Activated naive CD4-positive, alpha-beta T cell treated with anti-CD3 and anti-CD28 coated beads, Interleukin-2, amount 50 U/mL, for 72 hours (primary cell): Measurements from ENCODE around the gene FATE1. TPM values are rescaled to one million over a fixed set of nuclear protein-coding genes. Genes with fewer than 3 reads are reported as not detected.

Source experiments
- ATAC-seq, 2 donors: fragments of 150-1000 bp; cut with Tn5 transposase; 2 replicates each; pipeline ENCODE4 v1.10.0; 2021; ENCODE audit warnings: mild to moderate bottlenecking in 2 of 2, moderate library complexity in 2 of 2
- DNase-seq, 2 donors: peaks; one replicate each; pipeline ENCODE4 v3.0.0; 2021 to 2022; ENCODE audit warnings: low spot score in 2 of 2
- H3K27ac Mint-ChIP-seq, 2 donors: one replicate each; pipeline ENCODE4 v1.8.0; 2022; ENCODE audit warnings: mild to moderate bottlenecking in 2 of 2, mixed read lengths in 2 of 2
- H3K36me3 Mint-ChIP-seq, 2 donors: one replicate each; pipeline ENCODE4 v1.8.0; 2022; ENCODE audit warnings: mixed read lengths in 2 of 2
- H3K9me3 Mint-ChIP-seq, 2 donors: one replicate each; pipeline ENCODE4 v1.8.0; 2022; ENCODE audit warnings: mixed read lengths in 2 of 2
- total RNA-seq, 2 donors: library from RNA; stranded (reverse); gene quantifications; one replicate each; pipeline ENCODE4 v1.2.3, GENCODE V29; 2022

The FATE1 gene
- total RNA-seq, 2 donors from 2014 or later = not detected

GRCh38 chrX:151726751-151727150 is 10.9 kb downstream of the FATE1 start:
- no peaks in the 10 kb centered on the region for H3K9me3 Mint-ChIP-seq
- no peak overlapping the region for H3K27ac Mint-ChIP-seq
- no peaks in the 10 kb centered on the region for H3K36me3 Mint-ChIP-seq
- ATAC-seq (no peak), DNase-seq (no peak)

DNA sequence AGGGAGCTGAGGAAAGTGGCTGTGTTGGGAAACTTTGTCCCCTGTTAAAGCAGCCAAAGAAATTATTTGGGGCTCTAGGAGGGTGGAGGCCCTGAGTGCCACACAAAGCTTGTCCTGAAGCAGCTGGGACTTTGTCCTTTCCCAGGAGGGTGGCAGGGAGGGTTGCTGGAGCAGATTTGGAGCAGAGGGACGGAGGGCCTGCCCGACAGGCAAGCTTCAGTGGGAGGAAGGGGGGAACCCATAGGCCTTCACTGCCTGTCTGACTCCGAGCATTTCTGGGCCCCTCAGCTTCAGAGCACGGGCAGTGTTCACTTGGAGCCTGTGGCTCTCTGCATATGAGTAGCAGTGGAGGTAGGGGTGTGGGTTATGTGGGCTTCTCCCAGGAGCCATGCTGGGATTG is 11.5 kb downstream of the FATE1 start:
- Mint-ChIP-seq H3K27ac (no peak overlapping the region), H3K9me3 (no peaks in the 10 kb centered on the region), H3K36me3 (no peaks in the 10 kb centered on the region)
- DNase-seq (no peak), ATAC-seq (no peak)

DNA sequence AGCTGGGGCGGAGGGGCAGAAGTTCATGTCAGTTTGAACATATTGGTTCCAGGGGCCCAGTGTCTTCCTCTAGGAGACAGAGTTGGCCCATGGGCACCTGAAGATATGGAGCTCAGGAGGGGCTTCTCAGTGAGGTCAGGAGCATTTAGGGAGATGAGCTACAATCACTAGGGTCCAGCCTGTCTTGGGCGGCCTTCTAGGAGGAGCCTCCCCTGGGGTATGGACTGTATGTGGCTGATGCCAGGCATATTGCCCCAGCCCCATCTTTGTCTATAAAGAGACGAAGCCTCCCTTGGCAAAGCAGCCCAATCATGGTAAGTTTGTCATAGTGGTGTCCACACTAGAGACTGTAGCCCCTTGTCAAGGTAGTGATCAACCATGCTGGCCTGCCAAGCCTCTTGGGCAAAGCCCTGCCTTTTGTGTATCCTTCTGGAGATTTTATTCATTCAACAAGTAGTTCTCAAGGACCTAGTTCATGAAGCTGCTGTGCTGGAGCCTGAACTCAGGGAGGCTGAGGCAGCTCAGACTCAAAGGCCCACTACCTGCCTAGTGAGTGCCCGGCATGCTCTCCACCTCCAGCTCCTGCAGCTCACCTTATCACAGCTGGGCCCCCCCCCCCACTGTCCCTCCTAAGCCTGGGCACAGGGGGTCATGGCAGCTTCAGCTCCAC is 13.4 kb downstream of the FATE1 start:
- Mint-ChIP-seq H3K36me3 (no peaks in the 10 kb centered on the region), H3K27ac (no peak overlapping the region), H3K9me3 (no peaks in the 10 kb centered on the region)
- no peak for ATAC-seq
- no peak for DNase-seq

DNA sequence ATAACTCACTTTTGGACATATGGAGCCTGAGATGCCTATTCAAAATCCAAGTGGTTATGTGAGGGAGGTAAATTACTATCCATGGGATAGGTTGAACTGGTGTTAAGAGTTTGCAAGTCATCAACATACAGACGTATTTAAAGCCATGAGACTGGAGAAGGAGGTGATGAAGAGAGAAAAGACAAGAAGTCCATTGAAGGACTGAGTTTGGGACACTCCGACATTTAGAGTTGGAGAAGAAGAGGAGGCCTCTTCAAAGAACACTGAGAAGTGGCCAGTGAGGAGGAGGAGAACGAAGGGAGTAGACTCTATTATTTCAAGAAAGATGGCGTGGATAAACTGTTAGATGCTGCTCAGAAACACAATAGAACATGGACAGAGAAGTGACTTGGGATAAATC is 18.6 kb downstream of the FATE1 start, which contains the start of gene CNGA2:
Gene CNGA2 (plus strand): TSS at position 301 of the 400 bp plus-strand sequence. CDS start 3,738 bp downstream, outside the sequence.
- DNase-seq = no peak
- no peaks in the 10 kb centered on the region for H3K9me3 Mint-ChIP-seq
- no peak for ATAC-seq

DNA sequence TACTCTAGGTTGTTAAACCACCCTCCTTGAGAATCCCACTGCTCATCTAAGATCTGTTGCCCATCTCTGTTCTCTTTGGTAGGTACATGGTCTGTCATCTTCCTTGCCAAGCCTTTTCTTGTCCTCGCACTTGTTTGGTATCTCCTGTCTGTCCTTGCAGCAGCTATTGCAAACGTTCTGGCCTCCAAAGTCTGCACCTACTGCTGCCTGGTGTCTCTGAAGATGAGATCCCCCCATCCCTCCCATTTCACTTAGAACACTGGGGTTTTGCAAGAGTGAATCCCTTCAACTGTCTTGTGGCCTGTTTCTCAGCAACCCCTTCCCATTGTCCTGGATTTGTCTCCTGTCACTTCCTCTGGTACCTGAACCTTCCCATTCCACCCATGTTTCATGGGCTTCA is 19.4 kb downstream of the FATE1 start:
- ATAC-seq (no peak), DNase-seq (no peak)
- no peaks in the 10 kb centered on the region for H3K36me3 Mint-ChIP-seq
- no peak overlapping the region for H3K27ac Mint-ChIP-seq
- H3K9me3 Mint-ChIP-seq = no peaks in the 10 kb centered on the region

More for the DNA sequence above, 18.6 kb downstream of the FATE1 start, which contains the start of gene CNGA2:
- Mint-ChIP-seq H3K27ac (no peak within 1 kb of the TSS), H3K36me3 (no peaks in the 10 kb centered on the region)

GRCh38 chrX:151736685-151737084 is 20.9 kb downstream of the FATE1 start:
- Mint-ChIP-seq H3K27ac (peak overlapping the region in 1 of 2 donors; percentile 52), H3K9me3 (no peaks in the 10 kb centered on the region), H3K36me3 (no peaks in the 10 kb centered on the region)
- no peak for ATAC-seq
- DNase-seq = no peak

DNA sequence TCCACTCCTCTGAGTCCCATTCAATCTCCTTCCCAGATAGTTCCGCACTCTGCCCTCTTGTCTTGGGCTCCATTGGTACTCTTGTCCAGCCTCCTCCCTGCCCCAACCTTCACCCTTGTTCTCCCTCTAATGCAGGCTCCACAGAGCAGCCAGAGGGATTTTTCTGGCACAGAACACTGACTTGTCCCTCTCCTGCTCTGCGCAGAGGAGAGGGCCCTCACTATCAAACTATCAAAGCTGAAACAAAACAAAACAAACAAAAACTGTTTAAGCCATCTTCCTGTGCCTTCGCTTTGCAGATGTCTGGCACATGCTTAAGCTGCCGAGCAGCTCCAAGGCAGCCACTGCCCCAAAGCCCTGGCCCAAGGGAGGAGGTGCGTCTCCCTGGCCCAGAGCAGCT is 21.7 kb downstream of the FATE1 start:
- H3K9me3 Mint-ChIP-seq = no peaks in the 10 kb centered on the region
- H3K27ac Mint-ChIP-seq = peak overlapping the region in 1 of 2 donors; percentile 60
- ATAC-seq (no peak), DNase-seq (no peak)
- no peaks in the 10 kb centered on the region for H3K36me3 Mint-ChIP-seq

DNA sequence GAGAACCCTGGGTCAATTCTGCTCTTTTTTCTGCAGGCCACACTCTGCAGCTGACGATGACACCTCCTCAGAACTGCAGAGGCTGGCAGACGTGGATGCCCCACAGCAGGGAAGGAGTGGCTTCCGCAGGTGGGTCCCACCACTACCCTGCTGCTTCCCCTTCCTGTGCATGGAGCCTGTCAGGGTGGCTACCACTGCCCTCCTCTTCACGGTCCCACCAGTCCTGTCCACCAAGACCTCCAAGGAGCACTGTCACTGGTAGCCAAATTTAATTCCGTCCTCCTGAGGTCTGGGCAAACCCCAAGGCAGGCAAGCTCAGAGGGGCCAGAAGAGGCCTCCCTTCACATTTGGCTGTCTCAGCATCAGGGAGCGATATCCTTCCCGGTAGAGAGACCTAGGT is 22.9 kb downstream of the FATE1 start:
- Mint-ChIP-seq H3K36me3 (no peaks in the 10 kb centered on the region), H3K27ac (no peak overlapping the region), H3K9me3 (no peaks in the 10 kb centered on the region)
- DNase-seq (no peak), ATAC-seq (no peak)

- H3K36me3 Mint-ChIP-seq = no peaks in the 10 kb centered on the region
- H3K9me3 Mint-ChIP-seq = no peaks in the 10 kb centered on the region
- ATAC-seq (no peak), DNase-seq (no peak)
- no peak overlapping the region for H3K27ac Mint-ChIP-seq
These were observed 25.8 kb downstream of the FATE1 start for GRCh38 chrX:151741606-151742005.

DNA sequence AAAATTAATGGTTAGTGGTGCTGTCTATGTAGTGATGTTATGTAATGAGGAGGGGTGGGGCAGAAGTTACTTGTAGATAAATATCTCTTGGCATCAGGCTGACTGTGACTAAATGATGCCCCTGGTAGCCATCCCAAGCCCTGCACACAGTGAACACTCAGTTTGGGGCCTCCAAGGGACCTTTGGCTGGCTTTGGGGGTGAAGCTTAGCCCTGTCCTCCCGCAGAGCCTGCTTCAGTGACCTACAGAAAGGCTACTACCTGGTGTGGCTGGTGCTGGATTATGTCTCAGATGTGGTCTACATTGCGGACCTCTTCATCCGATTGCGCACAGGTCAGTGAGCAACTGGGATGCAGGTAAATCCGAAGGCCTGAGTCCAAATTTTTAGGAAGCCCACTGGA is 26.5 kb downstream of the FATE1 start:
- Mint-ChIP-seq H3K27ac (no peak overlapping the region), H3K9me3 (no peaks in the 10 kb centered on the region), H3K36me3 (no peaks in the 10 kb centered on the region)
- DNase-seq = no peak
- ATAC-seq = no peak

DNA sequence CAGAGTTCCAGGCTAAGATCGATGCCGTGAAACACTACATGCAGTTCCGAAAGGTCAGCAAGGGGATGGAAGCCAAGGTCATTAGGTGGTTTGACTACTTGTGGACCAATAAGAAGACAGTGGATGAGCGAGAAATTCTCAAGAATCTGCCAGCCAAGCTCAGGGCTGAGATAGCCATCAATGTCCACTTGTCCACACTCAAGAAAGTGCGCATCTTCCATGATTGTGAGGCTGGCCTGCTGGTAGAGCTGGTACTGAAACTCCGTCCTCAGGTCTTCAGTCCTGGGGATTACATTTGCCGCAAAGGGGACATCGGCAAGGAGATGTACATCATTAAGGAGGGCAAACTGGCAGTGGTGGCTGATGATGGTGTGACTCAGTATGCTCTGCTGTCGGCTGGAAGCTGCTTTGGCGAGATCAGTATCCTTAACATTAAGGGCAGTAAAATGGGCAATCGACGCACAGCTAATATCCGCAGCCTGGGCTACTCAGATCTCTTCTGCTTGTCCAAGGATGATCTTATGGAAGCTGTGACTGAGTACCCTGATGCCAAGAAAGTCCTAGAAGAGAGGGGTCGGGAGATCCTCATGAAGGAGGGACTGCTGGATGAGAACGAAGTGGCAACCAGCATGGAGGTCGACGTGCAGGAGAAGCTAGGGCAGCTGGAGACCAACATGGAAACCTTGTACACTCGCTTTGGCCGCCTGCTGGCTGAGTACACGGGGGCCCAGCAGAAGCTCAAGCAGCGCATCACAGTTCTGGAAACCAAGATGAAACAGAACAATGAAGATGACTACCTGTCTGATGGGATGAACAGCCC is 28.0 kb downstream of the FATE1 start:
- ATAC-seq (no peak), DNase-seq (no peak)
- no peak overlapping the region for H3K27ac Mint-ChIP-seq
- no peaks in the 10 kb centered on the region for H3K36me3 Mint-ChIP-seq
- no peaks in the 10 kb centered on the region for H3K9me3 Mint-ChIP-seq

DNA sequence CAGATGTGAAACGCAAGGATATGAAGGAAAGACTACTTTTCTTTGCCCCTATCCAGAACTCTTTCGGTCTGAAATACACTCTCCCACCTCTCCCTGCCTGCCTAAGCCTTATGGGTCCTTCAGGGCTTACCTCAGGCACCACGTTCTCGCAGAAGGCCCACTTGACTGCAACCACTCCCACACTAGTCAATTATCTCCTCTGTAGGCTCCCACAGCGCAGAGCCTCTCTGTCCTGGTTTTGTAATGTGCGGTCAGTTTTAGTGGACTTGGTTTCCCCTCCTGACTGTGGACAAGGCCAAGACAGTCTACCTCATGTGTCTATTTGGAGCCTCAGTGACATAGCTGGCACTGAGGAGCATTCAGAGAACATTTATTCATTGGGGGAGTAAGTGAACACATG is 29.8 kb downstream of the FATE1 start:
- H3K27ac Mint-ChIP-seq = no peak overlapping the region
- H3K36me3 Mint-ChIP-seq = no peaks in the 10 kb centered on the region
- DNase-seq (no peak), ATAC-seq (no peak)
- no peaks in the 10 kb centered on the region for H3K9me3 Mint-ChIP-seq

DNA sequence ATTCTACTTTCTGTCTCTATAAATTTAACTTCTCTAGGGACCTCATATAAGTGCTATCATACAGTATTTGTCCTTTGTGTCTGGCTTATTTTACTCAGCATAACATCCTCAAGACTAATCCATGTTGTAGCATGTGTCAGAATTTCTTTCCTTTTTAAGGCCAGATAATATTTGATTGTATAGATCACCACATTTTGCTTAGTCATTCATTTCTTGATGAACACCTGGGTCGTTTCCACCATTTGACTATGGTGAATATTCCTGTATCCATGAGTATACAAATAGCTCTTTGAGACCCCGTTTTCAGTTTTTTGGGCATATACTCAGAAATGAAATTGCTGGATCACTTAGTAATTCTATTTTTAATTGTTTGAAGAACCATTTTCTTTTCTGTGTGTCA is 30.7 kb downstream of the FATE1 start:
- Mint-ChIP-seq H3K36me3 (no peaks in the 10 kb centered on the region), H3K27ac (no peak overlapping the region), H3K9me3 (no peaks in the 10 kb centered on the region)
- DNase-seq (no peak), ATAC-seq (no peak)

- Mint-ChIP-seq H3K36me3 (no peaks in the 10 kb centered on the region), H3K9me3 (no peaks in the 10 kb centered on the region), H3K27ac (no peak overlapping the region)
- ATAC-seq (no peak), DNase-seq (no peak)
These were observed 34.7 kb downstream of the FATE1 start for GRCh38 chrX:151750511-151750910.

- DNase-seq (no peak), ATAC-seq (no peak)
- no peaks in the 10 kb centered on the region for H3K36me3 Mint-ChIP-seq
- no peak overlapping the region for H3K27ac Mint-ChIP-seq
- H3K9me3 Mint-ChIP-seq = no peaks in the 10 kb centered on the region
These were observed 37.0 kb downstream of the FATE1 start for GRCh38 chrX:151752847-151753246.

GRCh38 chrX:151753313-151754046 is 37.6 kb downstream of the FATE1 start:
- Mint-ChIP-seq H3K27ac (no peak overlapping the region), H3K36me3 (no peaks in the 10 kb centered on the region), H3K9me3 (no peaks in the 10 kb centered on the region)
- DNase-seq (peak in 1 of 2 donors; percentile 23), ATAC-seq (peak; percentile 26 to 69)

DNA sequence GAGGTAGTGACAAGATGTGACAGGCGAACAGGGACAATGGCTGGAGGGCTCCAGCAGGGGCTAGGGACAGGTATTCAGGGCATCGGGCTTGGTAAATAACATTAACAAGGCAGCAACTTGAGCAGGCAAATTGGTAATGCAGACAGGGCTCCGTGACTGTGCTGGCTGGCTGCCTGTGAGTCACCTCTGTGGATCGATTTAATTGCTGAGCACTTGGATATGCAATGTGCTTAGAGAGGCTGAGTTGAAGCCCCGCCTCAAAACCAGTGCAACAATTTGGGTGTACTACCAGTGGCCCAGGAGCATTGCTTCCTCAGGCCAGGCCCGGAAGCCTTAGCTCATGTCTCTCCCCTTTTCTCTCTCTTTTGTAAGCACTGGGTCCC is 38.2 kb downstream of the FATE1 start:
- no peaks in the 10 kb centered on the region for H3K9me3 Mint-ChIP-seq
- no peak overlapping the region for H3K27ac Mint-ChIP-seq
- DNase-seq (no peak), ATAC-seq (no peak)
- H3K36me3 Mint-ChIP-seq = no peaks in the 10 kb centered on the region
